ENCODE results near the gene ASB18. TPM values are rescaled to one million over a fixed set of nuclear protein-coding genes. Genes with fewer than 3 reads are reported as not detected.
A peak's percentile ranks its signal among the peaks of the same experiment; 100 is the strongest.

The ASB18 gene
- total and polyA plus RNA-seq, 2 donors (not counting 3 experiments of a cell fraction or from before 2014, with no cell fraction given) = not detected

GRCh38 chr2:236177967-236178889 lies 86.0 kb downstream of the ASB18 start:
- H3K27ac ChIP-seq (ENCODE audit: insufficient read depth, low read depth, low read length) = peak overlapping the region; percentile 99
- ChIA-PET CTCF (interaction anchor here (0.6 to 7.5 kb wide), 30 partner anchors 8 to 1107 kb away, joined by 3 to 231 read pairs (median 3); partner anchors contain the start of genes COPS8 and GBX2), POLR2A (interaction anchor here (0.6 to 0.7 kb wide), 2 partner anchors 14 to 408 kb away, joined by 3 to 9 read pairs; no protein-coding TSS in a partner anchor)
- intact Hi-C loops (cut with micrococcal nuclease) (loop anchor here (1.0 to 5.0 kb wide), 6 partner anchors 11 to 895 kb away; partner anchors contain the start of gene AGAP1), dilution Hi-C loops (cut with MboI; ENCODE audit: extremely low pct_ligation_motif_present, low sequenced_read_pairs) (no loop called here)
- H3K9me1 ChIP-seq (replicated peaks; ENCODE audit: control insufficient read depth, extremely low read depth, insufficient read depth, low read length) = no peaks in the 10 kb centered on the region
- no peaks in the 10 kb centered on the region for H3K79me2 ChIP-seq (ENCODE audit: control insufficient read depth, insufficient read depth, low read length)
- TF ChIP-seq GATA2 (IDR thresholded peaks at IDR 0.05; ENCODE audit: insufficient read depth, insufficient read length, low read depth, low read length) = no peak
- TF ChIP-seq POLR2AphosphoS5 (IDR thresholded peaks at IDR 0.05; ENCODE audit: insufficient read depth, low read depth, low read length) = peak; percentile 17
- TF ChIP-seq CTCF (IDR thresholded peaks at IDR 0.05; ENCODE audit: extremely low read depth in 1 of 2, insufficient read depth in 1 of 2, low read depth in 1 of 2, low read length in 2 of 2) = peak; percentile 85 to 99
- no TSS peak for BruUV-seq (replicated peaks)
- H3K4me1 ChIP-seq (ENCODE audit: control insufficient read depth, extremely low read depth, insufficient read depth, low read length) = peaks cover 38% of the 10 kb centered on the region
- H3K9me3 ChIP-seq (replicated peaks; ENCODE audit: control insufficient read depth, insufficient read depth, low read length) = no peaks in the 10 kb centered on the region
- H3K4me2 ChIP-seq (ENCODE audit: insufficient read depth, low read length) = peak overlapping the region; percentile 98
- FAIRE-seq (peak; percentile 79), DNase-seq (ENCODE audit: low read depth, low spot score) (peak; percentile 78)
- H3K4me3 ChIP-seq (replicated peaks in 1 of 3; ENCODE audit: insufficient read depth in 1 of 3, low read depth in 1 of 3, low read length in 3 of 3) = peak overlapping the region; percentile 17 to 53 (median 31)
- peaks cover 0 to 8% of the 10 kb centered on the region in 2 experiments for H3K27me3 ChIP-seq (ENCODE audit: control insufficient read depth in 2 of 2, insufficient read depth in 2 of 2, low read length in 2 of 2)
- no peaks in the 10 kb centered on the region for H3K36me3 ChIP-seq (ENCODE audit: control insufficient read depth in 2 of 2, extremely low read depth in 1 of 2, insufficient read depth in 2 of 2, low read length in 2 of 2)
- H4K20me1 ChIP-seq (replicated peaks; ENCODE audit: control insufficient read depth, extremely low read depth, insufficient read depth, low read length) = no peaks in the 10 kb centered on the region
- H2AFZ ChIP-seq (ENCODE audit: low read depth, low read length) = peak overlapping the region; percentile 50
- peak overlapping the region; percentile 93 for H3K9ac ChIP-seq (replicated peaks; ENCODE audit: extremely low read depth, insufficient read depth, low read length)

Data from endothelial cell of umbilical vein (primary cell).